Tongue (tissue), 2 donors: ENCODE measurements around the gene TNIP2. TPM values are rescaled to one million over a fixed set of nuclear protein-coding genes. Genes with fewer than 3 reads are reported as not detected.
"Not testable (repeated sequence)": the region's sequence is repeated elsewhere in the genome, so short reads cannot be mapped to it uniquely, and the experiment has no call there.

Experiments used
- DNase-seq: peaks from one replicate; pipeline ENCODE4 v3.0.0-alpha.2; 2015
- total RNA-seq: library from RNA; depleted of rRNA; stranded (reverse); fragments of >200 nt; gene quantifications from one replicate; pipeline ENCODE4 v1.2.3, GENCODE V29; 2014

The TNIP2 gene
- total RNA-seq, 1 donor from 2014 or later: 20.7 TPM

DNA sequence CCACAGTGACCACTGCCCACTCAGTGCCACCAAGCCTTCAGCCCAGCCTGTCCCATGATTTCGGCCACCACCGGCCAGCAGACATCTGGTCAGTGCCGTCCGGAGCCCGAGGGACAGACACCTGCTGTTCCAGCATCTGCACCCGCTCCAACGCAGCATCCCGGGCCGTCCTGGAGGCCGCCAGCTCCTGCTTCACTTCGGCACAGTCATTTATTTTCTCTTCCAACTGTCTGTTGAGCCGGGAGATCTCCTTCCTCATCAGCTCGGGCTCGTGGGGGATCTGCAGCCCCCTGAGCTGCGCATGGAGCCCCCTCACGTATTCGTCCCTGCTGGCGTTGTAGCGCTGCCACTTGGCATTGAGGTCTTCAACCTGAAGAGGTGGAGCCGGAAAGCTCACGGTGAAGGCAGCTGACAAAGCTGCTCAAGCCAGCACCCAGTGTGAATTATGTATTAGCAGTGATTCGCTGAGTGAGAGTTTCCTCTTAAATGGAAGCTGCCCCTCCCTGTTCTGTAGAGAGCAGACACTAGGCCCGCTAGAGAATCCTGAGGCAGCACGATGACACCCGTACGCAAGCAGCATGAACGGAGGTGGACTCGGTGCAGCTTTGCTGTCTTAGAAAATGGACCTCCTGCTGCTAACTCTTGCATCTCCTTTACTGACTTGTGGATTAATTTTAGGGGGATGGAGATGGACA lies 11.4 kb downstream of the TNIP2 start:
- DNase-seq: no peak

DNA sequence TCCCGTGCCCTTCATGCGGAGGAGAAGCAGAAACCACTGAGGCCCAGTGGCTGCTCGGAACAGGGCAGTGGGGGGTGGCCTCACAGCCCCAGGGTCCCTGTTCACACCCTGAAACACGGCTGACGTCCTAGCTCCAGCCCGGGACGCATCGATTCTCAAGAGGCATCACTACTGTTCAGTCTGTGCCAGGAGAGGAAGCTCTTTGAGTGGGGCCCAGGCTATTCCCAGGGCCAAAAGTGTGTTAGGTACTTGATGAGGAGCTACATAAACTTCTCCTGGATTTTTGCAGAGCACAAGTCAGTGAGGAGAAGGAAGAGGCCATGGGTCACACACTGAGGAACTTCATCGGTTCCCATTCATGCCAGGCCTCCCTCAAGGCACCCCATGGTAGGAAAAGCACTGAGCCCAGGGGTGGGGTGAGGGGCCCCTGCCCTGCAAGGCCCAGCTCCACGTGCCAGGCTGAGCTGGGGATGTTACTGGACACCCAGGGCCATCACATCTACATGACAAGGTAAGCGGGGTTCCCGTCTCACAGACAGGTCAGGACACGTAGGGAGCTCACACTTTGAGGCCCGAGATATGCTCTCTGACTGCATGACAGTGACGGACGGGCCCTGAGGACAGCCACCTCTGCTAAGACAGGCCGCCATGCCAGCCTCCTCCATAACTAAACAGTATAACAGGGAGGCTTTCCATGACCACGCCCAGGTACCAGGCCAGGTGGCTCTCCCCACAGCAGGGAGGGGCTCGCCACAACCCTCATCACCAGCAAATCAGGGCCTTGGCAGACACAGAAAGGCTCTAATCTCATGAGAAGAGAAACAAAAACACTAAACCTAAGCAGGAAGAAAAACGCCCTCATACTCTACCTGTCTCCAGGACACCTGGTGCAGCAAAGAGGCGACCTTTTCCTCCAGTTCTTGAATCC lies 12.4 kb downstream of the TNIP2 start:
- DNase-seq: no peak

GRCh38 chr4:2742823-2743517 lies 13.2 kb downstream of the TNIP2 start:
- no peak for DNase-seq

DNA sequence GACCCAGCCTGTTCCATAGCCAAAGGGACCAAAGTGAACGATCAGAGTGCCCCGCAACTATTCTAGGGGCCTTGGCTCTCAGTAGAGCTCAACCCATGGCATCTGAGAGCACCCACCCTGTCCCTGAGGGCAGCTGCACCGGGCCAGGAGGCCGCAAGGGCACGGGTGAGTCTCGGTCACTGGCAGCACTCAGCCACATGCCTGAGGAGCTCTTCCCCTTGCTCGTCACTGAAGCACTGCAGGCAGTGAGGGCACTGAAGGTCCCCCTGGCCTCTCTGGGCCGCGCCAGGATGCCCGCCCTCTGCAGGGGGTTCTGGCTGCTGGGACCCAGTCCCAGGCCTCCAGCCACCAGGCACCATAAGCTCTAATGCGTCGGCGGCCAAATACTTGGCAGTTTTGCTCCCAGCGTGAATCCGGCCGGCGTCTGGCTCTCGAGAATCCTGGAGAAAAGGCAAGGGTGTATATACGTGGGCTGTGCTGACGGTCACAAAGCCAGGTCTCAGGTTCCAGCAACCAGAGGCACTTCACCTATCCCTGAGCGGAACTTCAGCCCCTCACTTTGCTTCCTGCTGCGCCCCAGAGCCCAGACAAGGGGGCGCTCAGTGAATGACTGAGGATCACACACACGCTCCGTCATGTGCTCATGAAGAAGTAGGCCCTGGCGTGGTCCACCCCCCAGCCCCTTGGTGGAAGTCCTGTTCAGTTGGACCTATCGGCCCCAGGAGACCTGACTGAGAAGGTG lies 13.9 kb downstream of the TNIP2 start:
- DNase-seq: no peak

DNA sequence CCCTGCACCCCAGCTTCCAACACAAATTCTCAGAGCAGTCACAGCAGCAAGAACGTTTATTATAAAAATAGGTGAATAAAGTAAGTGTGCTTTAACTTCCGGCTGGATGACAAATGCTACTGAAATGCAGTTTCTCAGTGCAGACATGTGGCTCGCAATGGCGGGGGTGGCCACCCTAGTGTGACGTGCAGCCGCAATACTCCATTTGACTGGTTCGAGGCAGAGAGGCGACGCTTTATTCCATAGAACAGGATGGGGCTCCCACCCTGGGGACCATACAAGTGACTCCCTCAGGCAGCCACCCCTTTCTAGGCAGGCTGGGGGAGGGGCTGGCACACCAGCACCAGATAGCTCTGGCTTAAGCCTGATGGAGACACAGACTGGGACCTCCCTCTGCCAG lies 14.5 kb downstream of the TNIP2 start:
- no peak for DNase-seq

GRCh38 chr4:2738296-2738695 lies 17.8 kb downstream of the TNIP2 start:
- DNase-seq: not testable (repeated sequence)

GRCh38 chr4:2735869-2736268 lies 20.3 kb downstream of the TNIP2 start:
- no peak for DNase-seq

GRCh38 chr4:2734612-2735011 lies 21.5 kb downstream of the TNIP2 start:
- no peak for DNase-seq

DNA sequence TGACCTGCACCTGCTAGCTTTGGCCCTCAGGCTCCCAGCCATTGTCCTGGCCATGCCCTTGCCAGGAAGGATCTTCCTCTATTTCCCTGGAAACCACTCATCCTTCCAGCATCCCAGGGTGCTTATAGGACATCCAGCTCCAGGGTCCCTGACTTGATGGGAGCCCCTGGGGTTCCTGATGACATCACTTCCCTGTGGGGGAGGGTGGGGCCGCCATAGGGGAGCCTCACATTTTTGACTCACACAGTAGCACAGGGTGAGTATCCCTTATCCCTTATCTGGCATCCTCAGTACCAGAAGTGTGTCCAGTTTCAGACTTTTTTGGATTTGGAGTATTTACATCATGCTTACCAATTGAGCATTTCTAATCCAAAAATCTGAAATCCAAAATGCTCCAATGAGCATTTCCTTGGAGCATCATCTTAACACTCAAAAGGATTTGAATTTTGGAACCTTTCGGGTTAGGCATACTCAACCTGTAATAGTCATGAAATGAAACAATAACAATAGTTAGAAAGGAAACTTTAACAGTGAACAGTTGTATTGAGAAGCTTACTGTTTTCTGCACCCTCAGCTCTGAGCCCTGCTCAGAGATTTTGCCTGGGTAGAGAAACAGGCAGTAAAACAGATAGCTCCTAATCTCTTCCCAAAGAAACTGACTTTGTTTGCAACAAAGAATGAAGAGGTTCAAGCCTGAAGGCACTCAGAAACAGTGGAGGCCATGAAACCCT lies 22.1 kb downstream of the TNIP2 start:
- DNase-seq: no peak

- no peak for DNase-seq
Observed at GRCh38 chr4:2733001-2733843, 22.9 kb downstream of the TNIP2 start.

DNA sequence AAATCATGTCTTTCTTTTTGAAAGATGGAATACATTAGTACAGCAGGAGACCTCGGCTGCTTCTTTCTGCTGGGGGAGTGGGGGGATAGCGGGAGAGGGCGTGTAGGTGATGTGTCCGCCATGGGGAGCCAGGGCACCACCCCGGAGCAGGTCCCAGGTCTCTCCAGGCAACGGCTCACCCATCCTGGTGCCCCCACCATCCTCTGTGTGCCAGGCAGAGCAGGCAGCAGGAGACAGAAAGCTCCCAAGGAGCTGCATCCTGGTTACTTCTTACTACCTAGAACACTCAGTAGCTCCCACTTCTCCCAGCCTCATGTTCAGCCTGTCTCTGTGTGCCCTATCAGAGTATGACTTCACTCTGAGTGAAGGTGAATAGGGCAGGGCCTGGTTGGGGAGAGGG lies 23.6 kb downstream of the TNIP2 start:
- DNase-seq: no peak

DNA sequence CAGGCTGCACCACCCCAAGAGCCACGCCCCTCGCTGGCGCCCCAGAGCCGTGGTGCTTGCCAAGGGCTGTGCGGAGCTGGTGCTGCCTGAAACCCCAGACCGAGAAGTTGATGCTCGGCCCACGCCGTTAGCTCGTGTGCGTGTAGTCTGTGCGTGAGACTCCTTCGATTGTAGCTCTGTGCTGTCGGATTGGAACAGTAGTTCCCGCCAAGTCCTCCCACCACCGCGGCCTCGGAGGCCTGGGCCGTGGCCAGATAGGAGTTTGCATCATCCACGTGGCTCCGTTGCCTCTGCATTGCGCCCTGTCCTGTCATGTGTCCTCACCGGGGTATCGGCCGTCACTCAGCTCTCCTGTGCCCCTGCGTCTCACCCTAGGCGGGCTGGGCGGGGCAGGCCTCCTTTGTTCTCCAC lies 24.2 kb downstream of the TNIP2 start:
- no peak for DNase-seq

GRCh38 chr4:2729533-2729875 lies 26.6 kb downstream of the TNIP2 start:
- DNase-seq: no peak

DNA sequence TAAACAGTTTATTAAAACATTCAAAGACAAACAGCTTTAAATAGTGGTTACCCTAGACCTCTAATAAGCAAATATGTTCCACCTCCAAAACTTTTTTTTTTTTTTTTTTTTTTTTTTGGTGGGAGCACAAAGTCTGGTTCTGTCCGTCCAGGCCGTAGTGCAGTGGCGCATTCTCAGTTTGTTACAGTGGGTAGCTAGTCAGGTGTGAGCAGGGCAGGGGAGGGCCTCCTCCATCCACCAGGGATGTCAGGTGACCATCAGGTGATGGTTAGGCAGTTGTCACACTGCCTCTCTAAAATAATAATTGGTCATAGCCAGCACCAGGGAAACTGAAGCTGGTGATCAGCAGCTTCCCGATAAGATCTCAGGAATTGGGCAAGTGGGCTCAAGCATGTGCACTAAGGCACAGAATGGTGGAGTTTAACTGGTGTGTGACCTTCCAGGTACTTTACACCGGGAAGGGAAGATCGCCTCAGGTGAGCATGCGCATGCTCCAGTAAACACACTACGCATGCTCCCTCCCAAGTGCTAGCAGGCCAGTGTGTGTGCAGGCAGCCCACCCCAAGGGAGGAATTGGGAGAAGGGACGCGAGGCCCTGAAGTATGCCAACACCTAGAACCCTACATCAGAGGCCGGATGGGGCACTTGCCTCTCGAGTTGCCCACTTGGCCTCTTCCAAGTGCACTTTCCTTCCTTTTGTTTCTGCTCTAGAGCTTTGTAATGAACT lies 27.2 kb downstream of the TNIP2 start:
- no peak for DNase-seq

GRCh38 chr4:2728221-2728620 lies 27.9 kb downstream of the TNIP2 start:
- no peak for DNase-seq

- DNase-seq: not testable (repeated sequence)
Observed at GRCh38 chr4:2726881-2727280, 29.3 kb downstream of the TNIP2 start.

DNA sequence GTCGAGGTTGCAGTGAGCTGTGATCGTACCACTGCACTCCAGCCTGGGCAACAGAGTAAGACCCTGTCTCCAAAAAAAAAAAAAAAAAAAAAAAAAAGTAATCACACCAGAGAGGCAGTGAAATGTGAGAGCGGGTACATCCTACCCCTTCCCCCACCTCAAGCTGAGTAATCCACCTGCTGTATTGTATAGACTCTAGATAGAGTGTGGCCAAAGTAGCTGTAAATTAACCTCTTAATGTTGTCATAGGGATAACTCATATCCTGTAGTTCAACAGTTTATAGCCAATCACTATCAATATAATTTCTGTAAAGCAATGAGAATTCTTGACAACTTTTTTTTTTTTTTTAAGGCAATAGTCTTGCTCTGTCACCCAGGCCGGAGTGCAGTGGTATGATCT lies 30.8 kb downstream of the TNIP2 start:
- DNase-seq: no peak

- DNase-seq: no peak
Observed at GRCh38 chr4:2723751-2724150, 32.4 kb downstream of the TNIP2 start.

DNA sequence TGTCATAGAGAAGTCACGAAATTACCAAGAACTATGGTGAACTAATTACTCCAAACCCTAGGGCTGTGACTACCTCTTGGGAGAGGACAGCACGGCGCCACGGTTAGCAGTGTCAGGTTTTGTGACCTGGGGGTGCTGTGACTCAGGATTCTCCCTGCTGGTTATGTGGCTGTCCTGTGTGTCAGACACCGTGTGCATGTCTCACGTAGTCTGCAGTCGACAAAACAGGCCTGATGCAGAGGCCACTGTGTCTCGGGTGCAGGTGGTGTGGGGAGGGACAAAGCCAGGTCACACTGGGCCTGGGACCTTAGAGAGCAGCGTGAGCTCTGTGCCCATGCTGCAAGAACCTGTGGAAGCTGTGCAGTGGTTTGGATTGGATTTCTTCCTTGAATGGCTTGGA lies 34.1 kb downstream of the TNIP2 start:
- DNase-seq: no peak

GRCh38 chr4:2721586-2721985 lies 34.5 kb downstream of the TNIP2 start:
- DNase-seq: peak; percentile 41
